ENCODE data around the gene IFT57.
"Not testable (repeated sequence)": the region's sequence is repeated elsewhere in the genome, so short reads cannot be mapped to it uniquely, and the experiment has no call there.

IFT57 gene

DNA sequence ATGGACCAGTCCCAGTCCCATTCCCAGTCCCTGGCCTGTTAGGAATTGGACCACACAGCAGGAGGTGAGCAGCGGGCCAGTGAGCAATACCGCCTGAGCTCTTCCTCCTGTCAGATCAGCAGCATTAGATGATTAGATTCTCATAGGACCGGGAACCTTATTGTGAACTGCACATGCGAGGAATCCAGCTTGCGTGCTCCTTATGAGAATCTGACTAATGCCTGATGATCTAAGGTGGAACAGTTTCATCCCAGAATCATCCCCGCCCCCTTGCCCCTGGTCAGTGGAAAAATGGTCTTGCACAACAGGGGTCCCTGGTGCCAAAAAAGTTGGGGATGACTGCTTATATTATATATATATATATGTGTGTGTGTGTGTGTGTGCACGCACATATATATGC lies 63.1 kb downstream of the IFT57 start:
- no peak for DNase-seq (ENCODE audit: low read depth in 2 of 2)

- no peak for DNase-seq (ENCODE audit: low read depth in 2 of 2)
Observed at GRCh38 chr3:108158251-108158650, 64.0 kb downstream of the IFT57 start.

DNA sequence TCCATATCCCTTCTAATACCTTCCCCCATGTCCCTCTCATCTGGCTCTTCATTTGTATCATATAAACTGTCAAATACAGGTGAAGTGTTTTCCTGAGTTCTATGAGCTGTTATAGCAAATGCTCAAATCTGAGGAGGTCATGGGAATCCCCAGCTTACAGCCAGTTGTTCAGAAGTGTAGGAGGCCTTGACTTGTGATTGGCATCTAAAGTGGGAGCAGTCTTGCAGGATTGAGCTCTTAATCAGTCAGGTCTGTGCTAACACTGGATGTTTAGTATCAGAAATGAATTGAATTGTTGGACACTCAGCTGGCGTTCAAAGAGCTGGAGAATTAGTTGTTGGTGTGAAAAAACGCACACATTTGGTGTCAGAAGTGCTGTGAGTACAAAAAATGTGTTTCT lies 65.0 kb downstream of the IFT57 start:
- no peak for DNase-seq (ENCODE audit: low read depth in 2 of 2)

- DNase-seq (ENCODE audit: low read depth in 2 of 2) = no peak
Observed at GRCh38 chr3:108156312-108156853, 65.8 kb downstream of the IFT57 start.

- not testable (repeated sequence) for DNase-seq (ENCODE audit: low read depth in 2 of 2)
Observed at GRCh38 chr3:108155642-108156041, 66.6 kb downstream of the IFT57 start.

DNA sequence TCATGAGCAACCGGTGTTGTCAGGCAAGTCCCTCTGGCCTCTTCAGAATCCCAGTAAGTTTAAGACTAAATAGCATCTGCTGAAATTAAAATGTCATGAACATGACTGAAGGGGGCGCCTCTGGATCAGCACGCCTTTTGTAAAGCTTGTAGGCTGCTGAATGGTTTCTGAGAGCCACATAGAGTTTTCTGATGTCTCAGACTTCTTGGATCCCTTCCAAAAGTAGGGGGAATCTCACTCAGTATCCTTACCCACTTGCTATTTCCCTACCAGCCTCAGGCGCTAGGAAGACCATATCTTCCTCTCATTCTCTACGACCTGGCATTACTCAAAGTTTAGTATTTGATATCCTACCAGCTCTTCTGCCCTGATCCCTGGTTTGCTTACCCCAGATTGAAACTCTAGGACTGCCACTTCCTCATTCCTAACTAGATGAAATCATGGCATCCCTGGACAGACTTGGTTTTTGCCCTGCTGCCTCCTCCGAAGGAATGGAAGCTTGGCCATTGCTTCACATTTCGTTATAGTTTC lies 68.7 kb downstream of the IFT57 start:
- DNase-seq (ENCODE audit: low read depth in 2 of 2) = peak; percentile 51 to 53

DNA sequence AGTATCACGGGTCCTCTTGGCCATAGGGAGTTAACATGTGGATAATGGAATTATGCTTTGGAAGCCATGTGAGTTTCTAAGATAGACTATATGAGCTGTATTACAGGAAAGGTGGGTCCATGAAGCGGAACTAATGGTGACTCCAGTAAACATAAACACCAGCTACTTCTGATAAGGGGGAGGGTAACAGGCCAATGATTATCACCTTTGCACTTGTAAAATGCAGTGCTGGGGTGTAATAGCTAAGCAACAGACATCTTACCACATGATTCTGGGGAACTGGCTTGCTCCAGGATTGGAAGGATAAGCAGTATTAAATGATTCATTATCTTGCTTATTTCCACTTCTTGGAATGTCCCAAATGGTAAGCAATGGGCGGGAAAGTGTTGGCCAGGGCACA lies 70.0 kb downstream of the IFT57 start:
- no peak for DNase-seq (ENCODE audit: low read depth in 2 of 2)

GRCh38 chr3:108150200-108150599 lies 72.0 kb downstream of the IFT57 start:
- DNase-seq (ENCODE audit: low read depth in 2 of 2) = no peak

- DNase-seq (ENCODE audit: low read depth in 2 of 2) = no peak
Observed at GRCh38 chr3:108146139-108146538, 76.1 kb downstream of the IFT57 start.

DNA sequence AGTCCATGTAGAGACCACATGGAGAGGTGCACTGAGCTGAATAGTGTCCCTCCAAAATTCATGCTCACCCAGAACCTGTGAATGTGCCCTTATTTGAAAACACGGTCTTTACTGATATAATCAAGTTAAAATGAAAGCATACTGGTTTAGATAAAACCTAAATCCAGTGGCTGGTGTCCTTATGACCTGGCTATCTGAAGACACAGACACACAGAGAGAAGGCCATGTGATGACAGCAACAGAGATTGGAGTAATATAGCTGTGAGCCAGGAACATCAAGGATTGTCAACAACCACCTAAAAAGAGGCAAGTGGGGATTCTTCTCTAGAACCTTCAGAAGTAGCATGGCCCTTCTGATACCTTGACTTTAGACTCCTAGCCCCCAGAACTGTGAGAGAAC lies 76.6 kb downstream of the IFT57 start:
- no peak for DNase-seq (ENCODE audit: low read depth in 2 of 2)

DNA sequence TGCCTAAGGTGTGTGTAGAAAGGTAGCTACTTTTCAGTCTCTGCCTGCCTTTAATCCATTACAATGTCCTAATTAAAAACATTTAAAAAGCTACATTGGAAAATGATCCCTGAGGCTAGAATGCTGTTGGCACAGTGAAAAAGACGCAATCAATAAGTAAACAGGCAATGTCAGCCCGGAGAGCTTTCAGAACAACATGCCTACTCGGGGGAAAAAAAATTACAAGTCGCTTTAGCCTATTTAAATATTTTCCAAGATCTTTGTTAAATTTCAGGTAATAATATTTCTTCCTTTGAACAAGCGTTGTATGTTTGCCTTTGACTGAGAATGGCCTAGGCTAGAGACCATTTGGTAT lies 84.8 kb downstream of the IFT57 start:
- no peak for DNase-seq (ENCODE audit: low read depth in 2 of 2)

- DNase-seq (ENCODE audit: low read depth in 2 of 2) = no peak
Observed at GRCh38 chr3:108136561-108137459, 85.4 kb downstream of the IFT57 start.

- DNase-seq (ENCODE audit: low read depth in 2 of 2) = no peak
Observed at GRCh38 chr3:108134555-108134880, 87.7 kb downstream of the IFT57 start.

DNA sequence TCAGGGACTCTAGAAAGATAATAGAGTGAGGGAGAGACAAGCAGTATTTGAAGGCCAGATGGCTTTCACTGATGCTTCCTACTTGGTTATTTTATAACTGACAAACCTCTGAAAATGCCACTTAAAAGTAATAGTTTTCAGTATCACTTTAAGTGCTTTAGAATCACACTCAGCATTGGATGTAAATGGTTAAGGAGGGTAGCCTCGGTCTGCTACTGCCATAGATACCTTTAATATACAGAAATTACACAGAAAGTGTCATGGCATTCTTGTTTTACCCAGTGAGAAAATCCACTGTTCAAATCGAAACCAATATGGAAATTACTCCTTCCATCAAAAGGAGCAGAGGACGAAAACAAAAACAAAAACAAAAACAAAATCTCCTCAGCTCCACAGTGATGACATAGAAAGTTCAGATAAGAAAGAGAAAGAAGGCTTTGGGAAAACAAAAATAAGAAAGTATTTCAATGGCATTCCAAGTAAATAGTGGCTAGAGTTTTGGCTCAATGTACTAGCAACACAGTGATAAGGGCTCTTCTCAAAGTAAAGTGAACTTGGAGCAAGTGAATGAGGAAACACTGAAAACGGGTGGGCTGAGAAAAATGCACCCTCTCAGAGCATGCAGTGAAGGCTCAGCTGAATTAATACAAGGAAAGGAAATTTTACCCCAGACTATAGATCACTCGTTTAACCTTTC lies 88.2 kb downstream of the IFT57 start:
- DNase-seq (ENCODE audit: low read depth in 2 of 2) = no peak

GRCh38 chr3:108133048-108133369 lies 89.2 kb downstream of the IFT57 start:
- DNase-seq (ENCODE audit: low read depth in 2 of 2) = no peak

GRCh38 chr3:108131475-108132134 lies 90.6 kb downstream of the IFT57 start:
- DNase-seq (ENCODE audit: low read depth in 2 of 2) = no peak

DNA sequence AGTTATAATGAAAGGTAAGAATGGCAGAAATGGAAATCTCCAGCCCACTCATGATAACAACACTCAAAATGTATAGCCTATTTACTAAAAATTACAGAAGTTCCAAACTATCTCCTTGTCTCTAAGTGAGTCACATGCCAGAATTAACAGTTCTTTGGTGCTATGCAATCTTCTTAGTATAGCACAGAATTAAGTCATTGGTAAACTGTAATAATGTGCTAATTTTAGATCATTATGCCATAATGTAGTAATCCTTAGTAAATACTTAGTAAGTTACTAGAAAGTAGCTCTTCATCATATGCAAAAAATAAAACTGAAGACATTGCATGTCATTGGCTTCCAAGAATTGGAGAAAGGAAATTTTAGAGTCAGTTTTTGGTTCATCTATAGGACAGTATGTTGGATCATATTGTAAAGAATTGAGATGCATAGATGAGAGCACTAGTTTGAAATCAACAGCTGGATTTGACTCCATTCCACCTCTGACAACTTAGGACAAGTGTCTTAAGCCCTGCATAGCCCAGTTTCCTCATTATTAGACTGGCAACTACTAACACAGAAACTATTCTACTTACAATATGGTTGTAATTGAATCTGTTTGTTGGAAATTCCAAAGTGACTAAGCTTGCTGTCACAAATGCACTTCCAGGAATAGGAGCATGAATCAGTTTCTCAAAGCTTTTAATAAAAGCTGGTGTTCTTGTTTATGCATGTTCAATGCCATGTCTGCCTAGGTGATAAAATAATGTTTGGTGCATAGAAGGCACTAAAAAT lies 91.3 kb downstream of the IFT57 start:
- DNase-seq (ENCODE audit: low read depth in 2 of 2) = peak; percentile 69 to 71

DNA sequence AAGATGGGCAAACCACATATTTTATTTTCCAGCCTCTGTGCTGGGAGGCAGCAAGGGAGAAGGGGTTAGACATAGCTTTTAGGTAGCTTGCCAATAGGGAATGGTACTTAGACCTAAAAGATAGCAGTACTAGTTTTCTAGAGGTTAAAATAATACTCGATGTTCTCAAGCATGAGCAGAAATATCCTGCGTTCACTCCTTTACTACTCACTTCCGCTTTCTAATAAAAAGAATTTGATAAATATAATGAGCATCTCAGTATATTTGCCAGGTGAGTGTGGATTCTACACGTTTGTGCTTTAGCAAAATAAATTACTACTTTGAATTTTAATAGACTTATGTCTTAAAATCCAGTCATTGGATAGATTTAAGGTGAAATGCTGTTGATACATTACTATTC lies 92.0 kb downstream of the IFT57 start:
- DNase-seq (ENCODE audit: low read depth in 2 of 2) = no peak

GRCh38 chr3:108127301-108127988 lies 94.8 kb downstream of the IFT57 start:
- no peak for DNase-seq (ENCODE audit: low read depth in 2 of 2)

- DNase-seq (ENCODE audit: low read depth in 2 of 2) = no peak
Observed at GRCh38 chr3:108126348-108126747, 95.9 kb downstream of the IFT57 start.

DNA sequence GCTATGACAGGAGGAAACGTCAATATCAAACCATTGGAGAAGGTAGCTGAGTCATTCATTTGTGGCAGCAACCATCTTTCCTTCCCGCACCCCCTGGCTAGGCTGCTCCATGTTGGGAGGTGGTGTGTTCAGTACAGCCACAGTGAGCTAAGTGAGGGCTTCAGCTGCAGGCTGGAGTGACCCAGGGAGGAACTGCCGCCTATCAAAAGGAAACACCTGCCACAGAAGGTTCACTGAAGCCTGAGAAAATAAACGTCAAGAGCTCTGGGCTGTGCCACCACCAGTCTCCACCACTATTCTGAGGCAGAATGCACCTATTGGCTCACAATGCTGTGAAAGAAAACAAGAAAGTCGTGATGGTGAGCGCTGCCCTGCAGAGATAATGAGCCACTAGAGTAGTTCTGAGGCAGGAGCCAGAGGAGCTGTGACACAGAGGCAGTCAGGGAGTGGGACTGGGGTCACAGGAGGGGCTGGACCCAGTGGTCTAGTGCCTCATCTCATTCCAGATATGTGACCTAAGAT lies 96.6 kb downstream of the IFT57 start:
- DNase-seq (ENCODE audit: low read depth in 2 of 2) = no peak

All from fibroblast of skin of left quadriceps (primary cell).